ENCODE measurements around the gene ELF1. TPM values are rescaled to one million over a fixed set of nuclear protein-coding genes. Genes with fewer than 3 reads are reported as not detected.

ELF1 gene
- total RNA-seq, 1 experiment from 2014 or later: 18.7 TPM

- TF ChIP-seq ZNF232 (CRISPR knock-in tag; IDR thresholded peaks at IDR 0.05): no peak
- no peak for TF ChIP-seq ZNF423 (CRISPR knock-in tag; IDR thresholded peaks at IDR 0.05)
- TF ChIP-seq JUN (CRISPR knock-in tag; IDR thresholded peaks at IDR 0.05): no peak
- no peak for TF ChIP-seq ZNF138 (CRISPR knock-in tag; conservative IDR thresholded peaks at IDR 0.05)
- no peak for TF ChIP-seq ZNF532 (CRISPR knock-in tag; IDR thresholded peaks at IDR 0.05; ENCODE audit: borderline replicate concordance)
- TF ChIP-seq MAX (CRISPR knock-in tag; IDR thresholded peaks at IDR 0.05): no peak
- no peak for TF ChIP-seq NR2C2 (CRISPR knock-in tag; IDR thresholded peaks at IDR 0.05)
- TF ChIP-seq USF2 (CRISPR knock-in tag; IDR thresholded peaks at IDR 0.05): no peak
- TF ChIP-seq TEAD4 (CRISPR knock-in tag; IDR thresholded peaks at IDR 0.05): no peak
- TF ChIP-seq AFF4 (CRISPR knock-in tag; IDR thresholded peaks at IDR 0.05; ENCODE audit: borderline replicate concordance): no peak
- TF ChIP-seq ZNF416 (CRISPR knock-in tag; IDR thresholded peaks at IDR 0.05): no peak
- no peak for TF ChIP-seq ATF6 (CRISPR knock-in tag; IDR thresholded peaks at IDR 0.05)
- no peak for TF ChIP-seq ATF2 (CRISPR knock-in tag; IDR thresholded peaks at IDR 0.05; ENCODE audit: borderline replicate concordance, low read depth)
- no peak for TF ChIP-seq ZNF425 (CRISPR knock-in tag; conservative IDR thresholded peaks at IDR 0.05)
- TF ChIP-seq TP53 (CRISPR knock-in tag; IDR thresholded peaks at IDR 0.05): no peak
- CTCF ChIA-PET: no interaction called here
- POLR2A ChIA-PET: no interaction called here
- Mint-ChIP-seq H3K36me3 (no peaks in the 10 kb centered on the region), H3K27me3 (ENCODE audit: low read depth) (no peaks in the 10 kb centered on the region), H3K27ac (no peak overlapping the region; the same call in 1 of the 2 replicates), H3K4me1 (no peaks in the 10 kb centered on the region), H3K9me3 (no peaks in the 10 kb centered on the region), H3K4me3 (no peak overlapping the region)
- DNase-seq (ENCODE audit: low spot score): no peak
- no peak for ATAC-seq
Measured at GRCh38 chr13:40946485-40946884, 72.6 kb downstream of the ELF1 start.

Measured in WTC11 (cell line).